HG03097 (cell line): ENCODE data around the gene DAAM1.

Experiments
- ATAC-seq: cut with Tn5 transposase; IDR thresholded peaks from one replicate; pipeline ENCODE4 v1.9.1; 2021; ENCODE audit not compliant: unreplicated experiment, low FRiP score

DAAM1 gene

DNA sequence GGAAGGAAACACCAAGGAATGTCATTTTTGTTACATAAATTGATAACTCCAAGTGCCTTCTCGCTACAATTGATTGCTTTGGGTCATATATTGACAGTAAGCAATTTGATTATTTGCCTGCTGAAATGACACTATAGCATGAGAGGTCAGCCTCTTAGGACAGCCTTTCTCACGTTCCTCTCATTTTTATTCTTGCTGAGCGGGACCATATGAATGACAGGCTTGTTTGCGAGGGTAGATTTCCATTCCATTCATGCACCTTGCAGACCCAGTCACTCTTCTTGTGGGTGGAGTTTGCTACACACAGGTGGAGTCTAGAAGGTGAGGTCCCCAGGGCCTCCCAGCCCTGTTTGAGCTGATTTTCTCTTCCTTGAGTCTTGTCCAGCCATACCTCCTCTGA is 27.3 kb downstream of the DAAM1 start:
- ATAC-seq, result no peak

DNA sequence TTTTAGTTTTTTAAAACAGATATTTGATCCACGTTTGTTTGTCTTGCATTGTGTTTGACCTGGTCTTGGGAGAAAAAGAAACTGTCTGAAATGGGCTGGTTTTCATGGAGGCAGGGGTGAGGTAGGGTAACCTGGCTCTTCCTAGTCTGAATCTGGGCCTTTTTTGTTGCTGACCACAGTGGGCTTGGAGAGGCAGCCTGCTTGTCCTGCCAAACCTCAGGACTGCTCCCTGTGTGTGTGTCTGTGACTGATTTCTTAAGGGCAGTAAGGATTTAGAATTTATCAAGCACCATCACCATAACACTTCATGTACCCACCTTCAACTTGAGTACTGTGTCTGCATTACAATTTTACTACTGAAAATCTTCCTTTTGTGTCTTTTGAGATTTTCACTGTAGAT is 28.5 kb downstream of the DAAM1 start:
- no peak for ATAC-seq

DNA sequence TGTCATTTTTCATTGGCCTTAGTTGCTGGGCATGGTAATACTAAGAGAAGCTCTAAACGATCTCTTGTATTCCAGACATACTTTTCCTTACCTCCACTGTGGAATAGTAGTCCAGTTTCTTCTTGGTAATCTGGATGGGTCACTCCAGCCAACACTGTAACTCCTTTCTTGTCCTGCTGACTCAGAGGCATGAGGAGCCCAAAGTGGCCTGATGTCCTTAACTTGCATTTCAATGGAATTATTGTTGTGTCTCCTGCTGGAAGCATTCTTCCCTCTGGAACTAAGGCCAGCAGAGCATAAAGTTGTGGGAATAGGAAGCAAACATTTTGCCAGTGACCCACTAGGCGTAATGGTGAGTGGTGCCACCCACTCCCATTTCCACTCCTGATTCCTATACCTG is 33.1 kb downstream of the DAAM1 start:
- no peak for ATAC-seq

DNA sequence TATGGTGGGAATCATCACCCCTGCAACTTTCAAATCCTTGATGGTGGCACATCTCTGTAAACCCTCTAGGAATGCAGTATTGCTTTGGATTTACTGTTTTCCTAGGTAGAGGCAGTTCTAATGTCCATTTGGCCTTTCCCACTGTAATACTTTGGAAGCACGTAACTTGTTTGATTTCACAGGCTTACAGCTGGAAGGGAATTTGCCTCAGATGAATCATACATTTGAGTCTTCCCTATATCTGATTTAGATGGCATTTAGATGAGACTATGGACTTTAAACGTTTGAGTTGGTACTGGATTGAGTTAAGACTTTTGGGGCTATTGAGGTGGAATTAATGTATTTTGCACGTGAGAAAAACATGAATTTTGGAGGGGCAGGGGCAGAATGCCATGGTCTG is 35.9 kb downstream of the DAAM1 start:
- no peak for ATAC-seq

DNA sequence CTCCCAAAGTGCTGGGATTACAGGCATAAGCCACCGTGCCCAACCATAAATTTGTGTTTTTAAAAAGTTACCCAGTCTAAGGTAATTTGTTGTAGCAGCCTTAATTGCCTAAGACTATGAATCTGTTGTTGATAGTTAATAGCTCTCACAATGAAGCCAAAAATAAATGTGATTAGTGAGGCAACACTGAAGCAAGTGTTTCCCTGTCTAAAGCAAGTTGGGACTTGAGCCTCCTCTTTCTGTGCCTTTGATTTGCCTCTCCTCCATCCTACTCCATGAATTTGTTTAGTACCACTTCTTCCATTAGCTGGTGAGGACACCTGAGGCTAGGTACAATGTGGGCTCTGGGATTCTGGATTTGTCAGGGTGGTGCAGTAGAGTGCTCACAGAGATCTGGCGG is 36.8 kb downstream of the DAAM1 start:
- ATAC-seq, result no peak

DNA sequence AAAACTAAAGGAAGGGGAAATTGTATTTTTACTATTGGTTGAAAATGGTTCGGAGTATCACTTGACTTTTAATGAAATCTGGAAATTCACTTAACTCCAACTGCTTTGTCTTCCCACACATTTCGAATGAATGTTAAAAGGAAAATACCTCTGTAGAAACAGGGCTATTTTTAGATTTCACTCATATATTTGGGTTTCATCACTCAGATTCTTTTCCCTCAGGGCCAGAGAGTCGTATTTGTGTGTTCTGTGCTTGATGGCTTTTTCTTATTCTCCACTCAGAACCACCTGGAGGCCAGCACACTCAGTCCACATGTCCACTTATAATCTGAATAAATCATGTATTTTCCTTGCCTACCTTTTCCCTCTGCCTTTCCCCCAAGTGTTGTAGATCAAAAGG is 40.0 kb downstream of the DAAM1 start:
- ATAC-seq, result no peak

DNA sequence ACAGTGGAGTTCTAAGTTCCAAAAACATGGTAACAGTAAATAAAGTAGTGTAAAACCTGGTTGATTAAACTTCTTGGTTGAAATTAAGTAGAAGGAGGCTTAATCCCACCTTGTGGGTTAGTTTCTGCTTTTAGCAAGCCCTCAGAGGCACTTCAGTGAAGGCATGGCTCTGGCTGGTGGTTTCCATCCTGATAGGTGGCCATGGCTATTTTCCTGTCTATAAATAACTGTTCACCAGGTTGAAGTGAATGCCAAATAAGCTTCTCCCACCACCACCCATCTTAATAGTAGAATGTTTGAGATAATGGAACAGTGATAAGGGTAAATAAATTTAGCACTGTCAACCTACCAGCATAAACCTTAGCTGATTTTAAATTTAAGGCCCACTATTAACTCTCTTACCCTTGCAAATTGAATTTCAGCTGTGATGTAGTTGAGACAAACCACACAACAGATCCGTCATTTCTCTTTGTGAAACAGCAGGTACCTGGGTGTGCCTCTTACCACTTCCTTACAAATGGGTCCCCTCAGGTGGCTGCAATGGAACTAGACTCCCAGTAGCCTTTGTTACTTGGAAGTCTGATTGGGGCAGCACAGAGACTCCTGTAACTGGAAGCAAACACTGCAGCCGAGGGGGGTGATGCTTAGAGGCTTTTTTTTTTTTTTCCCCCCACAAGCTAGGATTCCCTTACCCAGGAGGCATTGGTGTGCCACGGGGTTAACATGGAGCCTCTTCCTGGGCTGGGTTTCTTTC is 41.4 kb downstream of the DAAM1 start:
- ATAC-seq, result no peak

DNA sequence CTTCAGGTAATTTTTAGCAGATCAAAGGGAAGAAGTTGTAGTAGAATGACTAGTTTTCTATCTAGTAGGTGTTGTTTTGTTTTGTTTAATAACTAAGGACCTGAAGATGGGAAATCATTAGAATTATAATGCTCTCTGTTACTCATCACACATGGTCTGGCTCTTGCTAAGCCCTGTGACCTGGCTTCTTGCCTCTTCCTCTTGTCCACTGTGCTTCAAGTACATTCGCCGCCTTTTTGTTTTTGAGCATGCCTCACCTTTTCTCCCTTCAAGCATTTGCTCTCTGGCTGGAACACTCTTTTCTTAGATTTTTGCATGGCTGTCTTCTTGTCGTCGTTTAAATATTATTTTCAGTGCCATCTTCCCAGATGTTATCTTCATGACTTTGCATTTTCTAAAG is 47.7 kb downstream of the DAAM1 start:
- ATAC-seq, result no peak

DNA sequence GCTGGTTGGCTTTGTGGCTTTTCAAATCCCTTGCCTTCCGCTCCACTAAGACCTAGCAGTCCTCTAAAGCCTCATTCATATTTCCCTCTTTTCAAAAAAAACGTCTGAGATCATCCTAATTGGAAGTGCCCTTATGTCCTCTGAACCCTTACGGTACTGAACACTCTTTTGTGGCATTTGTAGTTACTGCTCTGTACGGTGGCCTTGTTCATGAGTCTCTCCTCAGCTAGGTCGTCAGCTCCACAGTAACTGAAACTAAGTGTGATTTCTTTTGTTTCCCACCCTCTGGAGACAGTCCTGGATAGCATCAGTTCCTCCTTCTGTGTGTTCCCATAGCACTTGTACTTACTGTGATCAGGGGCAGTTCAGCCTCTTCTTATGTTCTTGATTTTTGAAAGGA is 49.7 kb downstream of the DAAM1 start:
- ATAC-seq, result no peak

DNA sequence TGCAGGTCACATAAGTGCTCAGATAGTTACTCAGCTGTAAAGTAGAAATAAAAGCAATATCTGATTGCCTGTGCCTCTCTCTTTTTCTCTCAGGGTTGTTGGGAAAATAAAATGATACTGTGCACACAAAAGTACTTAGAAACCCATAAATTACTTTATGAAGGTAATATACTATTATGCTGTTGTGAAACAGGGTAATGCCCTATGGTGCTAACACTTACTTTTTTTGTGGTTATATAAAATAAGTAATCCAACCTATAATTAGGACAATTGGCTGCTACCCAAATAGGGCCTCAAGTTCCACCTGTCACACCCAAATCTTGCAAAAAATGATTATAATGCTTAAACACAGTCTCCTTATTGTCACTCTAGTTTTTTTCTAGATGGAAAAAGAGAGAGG is 50.6 kb downstream of the DAAM1 start:
- ATAC-seq, result no peak

DNA sequence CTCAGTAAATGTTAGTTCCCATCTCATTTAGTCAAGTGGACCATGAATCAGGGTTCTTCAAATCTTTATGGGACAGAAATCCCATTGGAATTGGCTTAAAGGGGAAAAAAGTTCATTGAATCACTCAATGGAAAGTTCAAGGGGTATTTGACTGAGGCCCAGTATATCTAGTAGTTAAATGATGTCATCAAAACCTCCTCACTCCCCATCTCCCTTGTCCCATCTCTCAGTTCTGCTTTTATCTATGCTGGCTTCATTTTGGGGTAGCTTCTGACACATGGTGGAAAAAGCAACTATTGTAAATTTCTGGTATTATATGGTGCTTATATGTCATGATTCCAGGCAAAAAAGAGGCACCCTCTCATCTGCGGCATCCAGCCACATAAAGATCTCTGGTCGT is 51.9 kb downstream of the DAAM1 start:
- ATAC-seq, result peak; percentile 55

DNA sequence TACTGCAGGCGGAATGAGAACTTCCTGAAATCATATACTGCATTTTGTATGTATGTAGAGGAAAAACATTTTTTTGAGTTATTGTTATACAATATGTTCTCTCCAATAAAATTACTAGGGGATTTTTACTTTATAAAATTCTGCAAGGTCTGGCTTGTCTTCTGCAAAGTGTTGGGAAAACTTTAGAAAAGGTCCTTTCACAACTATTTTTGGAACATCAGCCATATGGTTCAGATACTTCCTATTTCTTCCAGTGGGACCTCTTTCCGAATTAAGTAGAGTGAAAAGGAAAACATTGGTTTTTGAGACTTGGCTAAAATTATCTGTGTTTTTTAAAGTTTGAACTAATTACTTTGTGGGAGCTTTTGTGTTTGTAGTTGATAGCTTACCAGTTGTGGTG is 52.7 kb downstream of the DAAM1 start:
- ATAC-seq, result no peak

DNA sequence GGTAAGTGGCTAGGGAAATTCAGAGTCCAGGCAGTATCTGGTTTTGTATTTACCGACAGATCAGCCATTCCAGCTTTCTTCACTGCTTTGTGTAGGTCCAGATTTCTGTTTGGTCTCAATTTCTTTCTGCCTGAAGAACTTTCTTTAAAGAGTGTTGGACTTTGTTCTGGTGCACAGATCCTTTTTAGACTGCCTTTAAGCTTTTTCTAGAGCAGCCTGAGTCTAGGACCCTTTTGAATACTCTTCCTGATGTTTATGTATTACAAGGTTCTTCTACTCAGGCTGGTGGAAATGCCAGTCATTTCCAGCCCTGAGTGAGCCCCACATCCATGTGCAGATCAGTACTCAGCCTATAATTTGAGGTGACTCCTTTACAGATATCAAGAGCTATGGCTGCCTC is 54.7 kb downstream of the DAAM1 start:
- no peak for ATAC-seq

DNA sequence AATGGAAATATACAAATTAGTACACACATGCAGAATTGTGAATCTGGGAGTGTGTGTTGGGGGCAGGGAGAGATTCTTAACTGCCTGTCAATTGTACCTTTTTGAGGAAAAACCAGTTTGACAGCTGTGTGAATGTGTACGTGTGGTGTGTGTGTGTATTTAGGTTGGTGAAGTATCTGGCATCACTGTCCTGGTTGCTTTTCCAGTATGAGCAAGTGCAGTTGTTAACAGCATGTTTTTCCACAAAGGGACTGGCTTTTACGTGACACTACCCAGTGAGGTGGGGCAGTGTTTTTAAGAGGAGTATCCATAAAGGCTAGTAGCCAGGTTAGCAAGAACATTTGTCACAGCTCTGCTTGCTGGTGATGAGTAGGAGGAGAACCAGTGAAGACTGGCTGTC is 56.1 kb downstream of the DAAM1 start:
- ATAC-seq, result no peak

DNA sequence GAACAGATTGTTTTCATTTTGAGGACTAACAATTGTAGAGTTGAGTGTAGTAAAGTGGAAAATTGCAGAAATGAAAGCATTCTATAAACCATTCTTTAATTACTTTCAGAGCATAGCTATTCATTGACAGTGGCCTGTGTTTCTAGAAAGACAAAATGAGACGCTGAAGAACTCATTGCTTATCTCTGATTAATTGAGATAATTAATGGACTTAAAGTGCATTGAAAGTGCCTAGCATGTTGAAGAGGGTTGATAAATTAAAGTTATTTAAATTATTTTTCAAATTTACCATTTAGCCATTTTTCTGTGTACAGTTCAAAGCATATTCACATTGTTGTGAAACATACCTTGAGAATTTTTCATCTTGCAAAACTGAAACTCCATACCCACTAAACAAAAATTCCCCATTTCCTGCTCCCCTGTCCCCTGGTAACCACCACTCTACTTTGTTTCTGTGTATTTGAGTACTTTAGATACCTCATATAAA is 57.4 kb downstream of the DAAM1 start:
- peak; percentile 72 for ATAC-seq

DNA sequence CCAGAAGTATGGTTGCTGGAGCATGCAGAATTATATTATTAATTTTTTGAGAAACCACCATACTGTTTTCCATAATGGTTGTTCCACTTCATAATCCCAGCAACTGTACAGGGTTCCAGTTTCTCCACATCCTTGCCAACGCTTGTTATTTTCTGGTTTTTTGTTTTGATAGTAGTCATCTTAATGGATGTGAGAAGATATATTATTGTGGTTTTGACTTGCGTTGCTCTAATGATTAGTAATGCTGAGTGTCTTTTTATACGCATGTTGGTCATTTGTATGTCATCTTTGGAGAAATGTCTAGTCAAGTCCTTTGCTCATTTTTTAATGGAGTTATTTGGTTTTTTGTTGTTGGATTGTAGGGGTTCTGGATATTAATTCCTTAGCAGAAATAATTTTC is 58.1 kb downstream of the DAAM1 start:
- no peak for ATAC-seq

DNA sequence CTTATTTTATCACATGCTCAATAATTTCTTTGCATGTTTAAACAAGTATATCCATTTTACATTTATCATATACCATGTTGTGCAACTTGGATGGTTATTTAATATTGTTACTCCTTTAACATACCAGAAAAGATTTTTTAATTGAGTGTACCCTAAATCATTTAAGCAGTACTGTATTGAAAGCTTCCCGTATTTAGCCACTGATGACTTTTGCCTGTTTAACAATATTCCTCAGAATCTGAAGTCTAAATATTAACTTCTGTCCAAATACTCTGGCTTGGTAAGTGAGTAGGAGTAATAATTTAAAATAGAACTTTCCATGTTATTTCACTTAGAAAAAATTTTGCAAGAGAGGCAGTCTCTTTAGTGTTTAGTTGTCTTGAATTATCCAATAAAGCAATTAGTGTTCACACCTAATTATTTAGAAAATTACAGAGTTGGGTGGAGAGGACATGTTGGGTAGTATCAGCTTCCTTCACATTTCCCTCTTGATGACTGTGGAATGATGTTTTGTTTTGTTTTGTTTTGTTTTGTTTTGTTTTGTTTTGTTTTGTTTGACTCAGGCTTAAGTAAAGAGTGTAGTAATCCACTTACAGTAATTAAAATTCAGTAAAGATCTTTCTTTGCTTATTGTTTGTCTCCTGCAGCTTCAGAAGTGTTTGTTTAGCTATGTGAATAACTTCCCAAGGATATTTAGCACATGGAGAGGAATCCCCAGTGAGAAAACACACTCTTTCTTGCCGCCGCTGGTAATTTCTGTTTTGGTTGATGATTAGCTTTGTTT is 59.5 kb downstream of the DAAM1 start:
- ATAC-seq, result no peak

DNA sequence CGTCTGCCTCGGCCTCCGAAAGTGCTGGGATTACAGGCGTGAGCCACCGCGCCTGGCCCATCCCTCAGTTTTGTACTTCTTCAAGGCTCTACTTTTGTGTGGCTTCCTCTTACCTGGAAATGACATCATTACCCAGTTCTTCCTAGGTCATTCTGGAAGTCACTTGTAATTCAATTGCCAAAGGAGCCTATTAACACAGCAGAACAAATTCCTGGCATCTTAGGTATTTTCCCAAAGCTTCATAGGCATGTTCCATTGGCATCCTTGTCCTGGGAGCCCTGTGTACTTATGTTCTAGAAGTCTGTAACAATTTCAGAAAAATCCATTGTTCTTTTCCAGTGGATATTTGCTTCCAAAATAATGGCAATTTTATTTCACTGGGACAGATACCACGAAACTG is 60.6 kb downstream of the DAAM1 start:
- ATAC-seq, result no peak

DNA sequence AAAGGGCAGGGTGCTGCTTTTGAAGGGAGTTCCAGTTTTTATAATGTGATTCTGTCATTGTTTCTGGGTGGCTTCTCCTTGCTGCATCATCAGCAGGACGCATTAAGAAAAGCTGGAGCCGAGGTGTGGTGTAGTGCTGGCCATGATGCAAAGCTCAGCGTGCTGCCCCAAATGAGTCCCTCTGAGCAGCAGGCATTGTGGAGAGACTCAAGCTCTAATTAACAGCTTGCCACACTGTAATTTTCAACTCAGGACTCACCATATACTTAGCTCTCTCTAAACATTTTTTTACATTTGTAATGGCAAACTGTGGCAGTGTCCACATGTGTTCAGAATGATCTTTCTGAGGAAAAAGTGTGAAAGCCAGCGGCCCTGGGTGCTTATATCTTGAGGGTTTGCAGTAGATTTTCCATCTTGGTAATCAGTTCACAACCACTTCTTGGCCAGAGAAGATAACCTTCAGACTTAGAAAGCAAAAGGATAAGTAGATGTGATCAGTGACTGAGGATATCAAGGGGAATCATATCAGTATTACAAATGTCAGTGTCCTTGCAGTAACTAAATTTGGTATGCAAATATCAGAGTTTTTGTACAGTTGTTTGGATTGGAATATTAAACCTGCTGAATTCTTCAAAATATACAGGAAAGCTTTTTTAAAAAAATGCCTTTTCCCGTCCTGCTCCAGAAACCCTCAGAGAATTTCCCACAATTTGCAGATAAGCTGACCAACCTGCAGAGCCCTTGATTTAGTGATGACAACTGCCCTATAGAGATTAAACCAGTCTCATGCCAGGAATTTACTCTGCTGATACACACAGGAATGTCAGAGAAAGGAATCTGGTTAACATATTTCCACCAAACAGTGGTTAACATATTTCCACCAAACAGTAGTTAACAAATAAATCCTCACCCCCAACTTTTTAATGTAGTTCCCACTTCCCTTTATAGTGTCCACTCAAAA is 63.6 kb downstream of the DAAM1 start:
- no peak for ATAC-seq

DNA sequence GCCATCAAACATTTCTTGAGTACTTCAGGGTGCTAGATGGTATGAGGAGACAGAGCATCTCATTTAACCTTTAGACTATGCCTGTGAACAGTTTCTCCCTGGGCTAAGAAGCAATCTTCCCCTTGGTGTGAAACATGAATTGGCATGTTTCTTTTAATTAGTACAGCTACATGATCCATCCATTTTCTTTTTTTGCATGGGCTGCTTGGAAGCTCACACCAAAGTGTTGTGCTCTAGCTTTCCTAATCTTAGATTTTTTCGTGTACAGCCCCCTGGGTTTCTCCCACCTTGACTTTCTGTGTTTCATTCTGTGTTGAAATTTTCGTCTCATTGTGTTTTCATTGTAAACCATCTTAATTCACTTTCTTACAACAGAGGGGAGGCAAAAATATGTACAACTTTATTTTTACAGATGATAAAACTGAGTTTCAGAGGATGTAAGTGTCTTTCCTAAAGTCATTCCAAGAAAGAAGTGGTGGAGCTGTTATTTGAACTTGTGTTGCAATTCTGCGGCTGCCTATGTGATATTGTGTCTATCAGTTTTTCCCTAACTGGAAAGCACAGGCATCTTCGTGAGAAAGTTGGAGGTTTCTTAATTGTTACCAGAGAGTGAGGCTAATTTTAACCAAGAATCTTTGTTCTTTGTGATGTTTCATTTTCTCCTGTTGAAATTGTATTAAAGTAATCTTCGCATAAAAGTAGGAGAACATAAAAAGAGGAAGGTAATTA is 64.5 kb downstream of the DAAM1 start:
- ATAC-seq, result no peak
